K562 (cell line): ENCODE results near the gene PCDHA5. TPM values are rescaled to one million over a fixed set of nuclear protein-coding genes. Genes with fewer than 3 reads are reported as not detected.
A peak's percentile ranks its signal among the peaks of the same experiment; 100 is the strongest.
"Not testable (repeated sequence)": the region's sequence is repeated elsewhere in the genome, so short reads cannot be mapped to it uniquely, and the experiment has no call there.

Experiments
- ATAC-seq: fragments of 200-7000 bp; cut with Tn5 transposase; 3 replicates; pipeline ENCODE4 v1.9.1; 2020; ENCODE audit warnings: moderate library complexity
- BruUV-seq: library from RNA; stranded (reverse); fragments of 400-500 nt; replicated peaks from 2 replicates; lab custom pipeline; 2021; lab: Mats Ljungman, UMichigan
- CTCF ChIA-PET: fragments of 300-600 bp; formaldehyde crosslinking; extraction: SDS; loops from one replicate; lab custom pipeline; 2021; ENCODE audit warnings: low intra/inter-chr PET ratio; lab: Yijun Ruan, JAX
- POLR2A ChIA-PET: fragments of 300-600, 350-650 bp; sonication (Branson Sonifier 250); formaldehyde crosslinking; extraction: SDS; loops from one replicate; lab custom pipeline; 2021; ENCODE audit warnings: antibody characterized with exemption, inconsistent platforms; lab: Yijun Ruan, JAX
- DNase-seq, 4 experiments: peaks; one replicate each; pipeline versions ENCODE4 v3.0.0 to v3.0.0-alpha.2; 2011 to 2018; ENCODE audit warnings: low spot score in 3 of 4, mixed read lengths in 3 of 4; ENCODE audit errors: extremely low read depth in 1 of 4
- FAIRE-seq: peaks from 2 replicates; lab custom pipeline; 2011; peaks lifted over from hg19 to GRCh38; lab: Jason Lieb, UNC
- H2AFZ ChIP-seq: 2 replicates; pipeline ENCODE4 v1.6.0; 2011; ENCODE audit warnings: low read depth, low read length, control low read depth, inconsistent platforms
- H3K27ac ChIP-seq: fragments of 200-600 bp; 3 replicates; pipeline ENCODE4 v1.8.0; 2011; ENCODE audit warnings: low read depth, mild to moderate bottlenecking, control low read depth, inconsistent platforms, low read length, moderate library complexity, mixed read lengths; ENCODE audit errors: extremely low read depth
- H3K27me3 ChIP-seq, 2 experiments: fragments of 300-600 bp in 1 of 2; 2 replicates in 1 of 2; 3 replicates in 1 of 2; pipeline versions ENCODE4 v1.6.0 to v1.8.0; 2011; ENCODE audit warnings: inconsistent platforms in 2 of 2, low read length in 2 of 2, mild to moderate bottlenecking in 1 of 2, mixed read lengths in 1 of 2, moderate library complexity in 1 of 2; ENCODE audit not compliant: control insufficient read depth in 2 of 2, insufficient read depth in 2 of 2
- H3K36me3 ChIP-seq: fragments of 300-600 bp; 3 replicates; pipeline ENCODE4 v1.8.0; 2011; ENCODE audit warnings: mild to moderate bottlenecking, low read length, inconsistent platforms; ENCODE audit not compliant: control insufficient read depth, insufficient read depth
- H3K4me1 ChIP-seq, 2 experiments: fragments of 200-600 bp in 1 of 2; replicated peaks in 1 of 2; 2 replicates in 1 of 2; 3 replicates in 1 of 2; pipeline versions ENCODE4 v1.5.1 to v1.8.0; 2011; ENCODE audit warnings: inconsistent platforms in 2 of 2, low read length in 2 of 2, mild to moderate bottlenecking in 1 of 2, mixed read lengths in 1 of 2, moderate library complexity in 1 of 2; ENCODE audit not compliant: control insufficient read depth in 2 of 2, insufficient read depth in 2 of 2
- H3K4me2 ChIP-seq: 2 replicates; pipeline ENCODE4 v1.6.1; 2011; ENCODE audit warnings: low read length, control low read depth, inconsistent platforms, mixed read lengths; ENCODE audit not compliant: insufficient read depth
- H3K4me3 ChIP-seq: fragments of 200-600 bp; sonication (generic), shearing (Covaris generic); 2 replicates; pipeline ENCODE4 v1.5.1; 2016; ENCODE audit warnings: control low read depth, inconsistent platforms
- H3K79me2 ChIP-seq: fragments of 200-600 bp; 3 replicates; pipeline ENCODE4 v1.8.0; 2011; ENCODE audit warnings: low read length, inconsistent platforms; ENCODE audit not compliant: control insufficient read depth, insufficient read depth
- H3K9ac ChIP-seq, 2 experiments: 2 replicates each; pipeline versions ENCODE4 v1.6.0 to v1.6.1; 2011; ENCODE audit warnings: low read depth in 2 of 2, low read length in 2 of 2, control low read depth in 1 of 2, inconsistent platforms in 1 of 2, mild to moderate bottlenecking in 1 of 2, mixed read lengths in 1 of 2; ENCODE audit not compliant: insufficient read depth in 1 of 2
- H3K9me1 ChIP-seq: one replicate; pipeline ENCODE4 v1.6.0; 2011; ENCODE audit warnings: inconsistent platforms, mild to moderate bottlenecking, low read length, moderate library complexity; ENCODE audit not compliant: control insufficient read depth, insufficient read depth
- H3K9me3 ChIP-seq: replicated peaks from 2 replicates; pipeline ENCODE4 v1.5.1; 2011; ENCODE audit warnings: low read depth, low read length, inconsistent platforms; ENCODE audit not compliant: control insufficient read depth, insufficient read depth
- H4K20me1 ChIP-seq: replicated peaks from 2 replicates; pipeline ENCODE4 v1.6.1; 2011; ENCODE audit warnings: low read length, inconsistent platforms, mixed read lengths; ENCODE audit not compliant: control insufficient read depth, insufficient read depth
- CBX8 ChIP-seq: fragments of 200-600 bp; sonication (generic); IDR thresholded peaks from 2 replicates; pipeline ENCODE4 v1.6.1; 2012; ENCODE audit warnings: borderline replicate concordance, mixed run types, low read depth, mild to moderate bottlenecking, moderate library complexity, mixed read lengths, low read length, control low read depth, inconsistent platforms; ENCODE audit not compliant: poor library complexity, severe bottlenecking; ENCODE audit errors: extremely low read depth
- WGBS: fragments of 100-300 bp; shearing (Covaris generic); methylation state at CpG from one replicate; pipeline ENCODE4 v1.1.6; 2016; ENCODE audit warnings: low coverage, mixed read lengths; ENCODE audit not compliant: insufficient coverage; ENCODE audit errors: missing lambda C conversion rate; 5-methylcytosine and 5-hydroxymethylcytosine counted together
- in situ Hi-C: fragments of 300-500 bp; cut with MboI; formaldehyde crosslinking; loops from 4 replicates; pipeline ENCODE4 v1.15.0; 2018; ENCODE audit warnings: inconsistent platforms, mixed read lengths
- intact Hi-C: fragments of 100-400 bp; cut with micrococcal nuclease; formaldehyde crosslinking; loops from 2 replicates; pipeline ENCODE4 v1.14.2; 2022
- polyA plus RNA-seq, 8 experiments: library from polyadenylated mRNA; depleted of rRNA in 4 of 8; stranded (reverse) in 5 of 8; unstranded in 3 of 8; fragments of >200 nt; fragmentation: Nextera tagmentation in 2 of 8; fragmentation: Illumina TruSeq in 1 of 8; extraction: Ambion mirVana in 2 of 8; extraction: Trizol in 1 of 8; gene quantifications; 2 replicates each; pipeline versions ENCODE4 v1.2.1 to v1.2.3, GENCODE V29; 2011 to 2014; ENCODE audit warnings: inconsistent platforms in 1 of 8, missing spikeins in 1 of 8
- total RNA-seq, 7 experiments: library from RNA; depleted of rRNA in 6 of 7; stranded (reverse); fragments of >200 nt in 6 of 7; fragmentation: Illumina TruSeq in 2 of 7; extraction: Trizol in 2 of 7; gene quantifications; 2 replicates each; pipeline versions ENCODE4 v1.2.1 to v1.2.3, GENCODE V29; 2011 to 2021; ENCODE audit warnings: low replicate concordance in 1 of 7
- TF ChIP-seq, protein P1 (sequence below), 3 experiments: IDR thresholded peaks in 2 of 3; conservative IDR thresholded peaks in 1 of 3; 2 replicates each; pipeline ENCODE4 v1.5.1; 2011 to 2012; ENCODE audit warnings: low read length in 3 of 3, mild to moderate bottlenecking in 3 of 3, control low read depth in 2 of 3, improper control_type of control experiment in 1 of 3, inconsistent platforms in 1 of 3, low read depth in 1 of 3, mixed read lengths in 1 of 3, moderate library complexity in 1 of 3; ENCODE audit not compliant: insufficient read depth in 2 of 3

PCDHA5 gene
- total and polyA plus RNA-seq, 9 of the 15 experiments (the other 6 are each of a cell fraction or from before 2014, with no cell fraction given) = not detected

GRCh38 chr5:140828362-140828737 is 6.9 kb downstream of the PCDHA5 start:
- no peak overlapping the region for H3K27ac ChIP-seq
- 6% methylated on average over 15 of the region's 18 CpGs for WGBS
- ChIA-PET CTCF (no interaction called here), POLR2A (no interaction called here)
- no peaks in the 10 kb centered on the region for H3K79me2 ChIP-seq
- intact Hi-C loops = loop anchor here (5.0 kb wide), 1 partner anchor 214 kb away; no protein-coding TSS in a partner anchor
- no peak for TF ChIP-seq CBX8
- TF ChIP-seq, protein P1, sequence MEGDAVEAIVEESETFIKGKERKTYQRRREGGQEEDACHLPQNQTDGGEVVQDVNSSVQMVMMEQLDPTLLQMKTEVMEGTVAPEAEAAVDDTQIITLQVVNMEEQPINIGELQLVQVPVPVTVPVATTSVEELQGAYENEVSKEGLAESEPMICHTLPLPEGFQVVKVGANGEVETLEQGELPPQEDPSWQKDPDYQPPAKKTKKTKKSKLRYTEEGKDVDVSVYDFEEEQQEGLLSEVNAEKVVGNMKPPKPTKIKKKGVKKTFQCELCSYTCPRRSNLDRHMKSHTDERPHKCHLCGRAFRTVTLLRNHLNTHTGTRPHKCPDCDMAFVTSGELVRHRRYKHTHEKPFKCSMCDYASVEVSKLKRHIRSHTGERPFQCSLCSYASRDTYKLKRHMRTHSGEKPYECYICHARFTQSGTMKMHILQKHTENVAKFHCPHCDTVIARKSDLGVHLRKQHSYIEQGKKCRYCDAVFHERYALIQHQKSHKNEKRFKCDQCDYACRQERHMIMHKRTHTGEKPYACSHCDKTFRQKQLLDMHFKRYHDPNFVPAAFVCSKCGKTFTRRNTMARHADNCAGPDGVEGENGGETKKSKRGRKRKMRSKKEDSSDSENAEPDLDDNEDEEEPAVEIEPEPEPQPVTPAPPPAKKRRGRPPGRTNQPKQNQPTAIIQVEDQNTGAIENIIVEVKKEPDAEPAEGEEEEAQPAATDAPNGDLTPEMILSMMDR (IDR thresholded peaks at IDR 0.05 in 2 of 3, conservative IDR thresholded peaks at IDR 0.05 in 1 of 3; ENCODE audit: insufficient read depth in 2 of 3, low read depth in 1 of 3, low read length in 3 of 3) = peak in 2 of 3 experiments; percentile 5 to 15; a peak in 2 of 6 replicates
- H3K9me1 ChIP-seq = no peaks in the 10 kb centered on the region
- no peaks in the 10 kb centered on the region for H4K20me1 ChIP-seq
- DNase-seq = no peak
- H2AFZ ChIP-seq = no peak overlapping the region
- no peak overlapping the region for H3K4me2 ChIP-seq
- no peaks in the 10 kb centered on the region for H3K36me3 ChIP-seq
- no peak for ATAC-seq
- in situ Hi-C loops = no loop called here
- no peak overlapping the region for H3K4me3 ChIP-seq
- no peaks in the 10 kb centered on the region for H3K9me3 ChIP-seq
- H3K27me3 ChIP-seq = no peaks in the 10 kb centered on the region
- FAIRE-seq = no peak
- BruUV-seq = no TSS peak
- H3K9ac ChIP-seq = no peak overlapping the region
- H3K4me1 ChIP-seq = peaks cover 0 to 15% of the 10 kb centered on the region in 2 experiments; a peak in 2 of 5 replicates

DNA sequence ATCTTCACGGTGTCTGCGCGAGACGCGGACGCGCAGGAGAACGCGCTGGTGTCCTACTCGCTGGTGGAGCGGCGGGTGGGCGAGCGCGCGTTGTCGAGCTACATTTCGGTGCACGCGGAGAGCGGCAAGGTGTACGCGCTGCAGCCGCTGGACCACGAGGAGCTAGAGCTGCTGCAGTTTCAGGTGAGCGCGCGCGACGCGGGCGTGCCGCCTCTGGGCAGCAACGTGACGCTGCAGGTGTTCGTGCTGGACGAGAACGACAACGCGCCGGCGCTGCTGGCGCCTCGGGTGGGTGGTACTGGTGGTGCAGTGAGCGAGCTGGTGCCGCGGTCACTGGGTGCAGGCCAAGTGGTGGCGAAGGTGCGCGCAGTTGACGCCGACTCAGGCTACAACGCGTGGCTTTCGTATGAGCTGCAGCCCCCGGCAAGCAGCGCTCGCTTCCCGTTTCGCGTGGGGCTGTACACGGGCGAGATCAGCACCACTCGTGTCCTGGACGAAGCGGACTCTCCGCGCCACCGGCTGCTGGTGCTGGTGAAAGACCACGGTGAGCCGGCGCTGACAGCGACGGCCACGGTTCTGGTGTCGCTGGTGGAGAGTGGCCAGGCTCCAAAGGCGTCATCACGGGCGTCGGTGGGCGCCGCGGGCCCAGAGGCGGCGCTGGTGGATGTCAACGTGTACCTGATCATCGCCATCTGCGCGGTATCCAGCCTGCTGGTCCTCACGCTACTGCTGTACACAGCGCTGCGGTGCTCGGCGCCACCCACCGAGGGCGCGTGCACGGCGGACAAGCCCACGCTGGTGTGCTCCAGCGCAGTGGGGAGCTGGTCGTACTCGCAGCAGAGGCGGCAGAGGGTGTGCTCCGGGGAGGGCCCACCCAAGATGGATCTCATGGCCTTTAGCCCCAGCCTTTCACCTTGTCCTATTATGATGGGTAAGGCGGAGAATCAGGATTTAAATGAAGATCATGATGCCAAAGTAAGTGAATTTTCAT is 8.4 kb downstream of the PCDHA5 start:
- POLR2A ChIA-PET = interaction anchor here (0.6 kb wide), 1 partner anchor 520 kb away, joined by 3 read pairs; the partner anchor contains the start of gene PCDHGB1
- H3K9ac ChIP-seq, H2AFZ ChIP-seq, ATAC-seq, H3K4me3 ChIP-seq, FAIRE-seq, H3K4me2 ChIP-seq, H3K27me3 ChIP-seq, H3K9me3 ChIP-seq, H3K9me1 ChIP-seq, BruUV-seq, H3K79me2 ChIP-seq, CTCF ChIA-PET, in situ Hi-C loops, H4K20me1 ChIP-seq, DNase-seq, H3K27ac ChIP-seq, H3K36me3 ChIP-seq: not testable (repeated sequence)
- intact Hi-C loops = loop anchor here (5.0 kb wide), 1 partner anchor 212 kb away; no protein-coding TSS in a partner anchor
- 31% methylated on average over 81 of the region's 106 CpGs for WGBS
- H3K4me1 ChIP-seq = peaks cover 0 to 10% of the 10 kb centered on the region in 2 experiments; a peak in 1 of 5 replicates
